Stimulated activated CD4-positive, alpha-beta T cell treated with anti-CD3 and anti-CD28 coated beads, Interleukin-15, amount 100 ng/mL, for 48 hours (primary cell): Measurements from ENCODE around the gene PTDSS2.
"Not testable (repeated sequence)": the region's sequence is repeated elsewhere in the genome, so short reads cannot be mapped to it uniquely, and the experiment has no call there.

Source experiments
- DNase-seq, 2 donors: peaks; one replicate each; pipeline ENCODE4 v3.0.0-alpha.2; 2020; ENCODE audit warnings: low read depth in 2 of 2

PTDSS2 gene

DNA sequence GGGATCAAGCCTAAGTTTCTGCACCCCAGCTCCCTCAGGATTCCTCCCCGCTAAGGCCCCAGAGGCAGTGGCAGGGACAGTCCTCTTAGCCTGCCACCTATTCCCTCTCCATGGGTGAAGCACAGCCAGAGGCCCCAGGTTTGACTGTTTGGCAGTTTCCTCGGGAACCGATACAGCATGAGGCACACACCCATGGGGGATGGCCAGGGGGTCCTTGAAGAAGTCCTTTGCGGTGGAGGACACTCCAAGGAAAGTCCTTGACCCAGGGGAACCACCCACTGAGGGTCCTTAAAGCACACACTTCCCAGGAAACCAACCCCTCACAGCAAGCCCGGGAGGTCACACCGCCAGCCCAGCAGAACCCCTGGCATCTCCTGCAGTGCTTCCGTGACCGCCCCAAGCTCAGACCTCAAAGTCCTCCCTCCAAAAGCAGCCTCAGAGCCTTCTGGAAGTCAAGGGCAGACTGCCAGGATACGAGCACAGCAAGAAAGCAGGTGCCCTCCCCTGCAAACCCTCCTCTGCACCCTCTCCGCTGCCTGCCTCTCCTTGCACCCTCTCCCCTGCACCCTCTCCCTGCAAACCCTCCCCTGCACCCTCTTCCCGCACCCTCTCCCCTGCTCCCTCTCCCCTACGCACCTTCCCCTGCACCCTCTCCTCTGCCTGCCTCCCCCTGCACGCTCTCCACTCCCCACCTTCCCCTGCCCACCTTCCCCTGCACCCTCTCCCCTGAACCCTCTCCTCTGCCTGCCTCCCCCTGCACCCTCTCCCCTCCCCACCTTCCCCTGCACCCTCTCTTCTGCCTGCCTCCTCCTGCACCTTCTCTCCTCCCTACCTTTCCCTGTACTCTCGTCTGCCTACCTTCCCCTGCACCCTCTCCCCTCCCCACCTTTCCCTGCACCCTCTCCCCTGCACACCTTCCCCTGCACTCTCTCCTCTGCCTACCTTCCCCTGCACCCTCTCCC lies 36.7 kb upstream of the PTDSS2 start:
- no peak for DNase-seq

DNA sequence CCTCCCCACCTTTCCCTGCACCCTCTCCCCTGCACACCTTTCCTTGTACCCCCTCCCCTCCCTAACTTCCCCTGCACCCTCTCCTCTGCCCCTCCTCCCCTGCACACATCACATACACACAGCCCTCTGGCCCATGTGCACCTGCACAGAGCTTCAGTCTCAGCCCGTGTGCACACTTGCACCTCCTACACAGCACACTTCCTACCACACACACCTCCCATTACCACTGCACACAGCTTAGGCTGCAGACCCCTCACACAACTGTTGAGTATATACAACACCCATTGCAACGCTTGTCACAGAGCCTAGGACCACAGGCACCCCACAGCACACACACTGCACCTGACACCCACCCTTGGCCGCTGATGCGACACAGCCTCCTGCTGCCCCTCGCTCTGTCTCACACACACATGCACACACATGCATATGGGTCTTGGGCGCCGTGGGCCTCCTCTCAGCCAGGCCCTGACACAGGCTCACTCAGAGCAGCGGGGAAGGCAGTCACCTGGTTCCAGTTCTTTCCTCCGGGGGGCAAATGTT lies 35.7 kb upstream of the PTDSS2 start:
- no peak for DNase-seq

DNA sequence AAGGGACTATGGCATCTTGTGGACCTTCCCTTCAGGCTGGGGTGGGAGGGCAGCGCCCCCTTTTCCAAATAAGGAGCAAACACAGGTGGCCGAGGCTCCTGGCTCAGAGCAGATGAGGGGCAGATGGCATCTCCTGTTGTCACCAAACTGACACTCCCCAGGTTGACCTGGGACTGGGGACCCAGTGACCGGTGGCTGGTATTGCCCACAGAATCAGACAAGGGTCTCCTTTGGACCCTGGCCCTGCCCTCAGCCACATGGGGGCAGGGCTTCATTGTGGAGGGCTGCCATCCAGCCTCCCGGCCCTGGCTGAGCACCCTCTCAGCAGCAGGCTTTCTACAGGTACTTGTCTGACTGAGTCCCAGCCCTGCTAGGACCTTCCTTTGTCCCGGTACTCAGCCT lies 34.4 kb upstream of the PTDSS2 start:
- no peak for DNase-seq

DNA sequence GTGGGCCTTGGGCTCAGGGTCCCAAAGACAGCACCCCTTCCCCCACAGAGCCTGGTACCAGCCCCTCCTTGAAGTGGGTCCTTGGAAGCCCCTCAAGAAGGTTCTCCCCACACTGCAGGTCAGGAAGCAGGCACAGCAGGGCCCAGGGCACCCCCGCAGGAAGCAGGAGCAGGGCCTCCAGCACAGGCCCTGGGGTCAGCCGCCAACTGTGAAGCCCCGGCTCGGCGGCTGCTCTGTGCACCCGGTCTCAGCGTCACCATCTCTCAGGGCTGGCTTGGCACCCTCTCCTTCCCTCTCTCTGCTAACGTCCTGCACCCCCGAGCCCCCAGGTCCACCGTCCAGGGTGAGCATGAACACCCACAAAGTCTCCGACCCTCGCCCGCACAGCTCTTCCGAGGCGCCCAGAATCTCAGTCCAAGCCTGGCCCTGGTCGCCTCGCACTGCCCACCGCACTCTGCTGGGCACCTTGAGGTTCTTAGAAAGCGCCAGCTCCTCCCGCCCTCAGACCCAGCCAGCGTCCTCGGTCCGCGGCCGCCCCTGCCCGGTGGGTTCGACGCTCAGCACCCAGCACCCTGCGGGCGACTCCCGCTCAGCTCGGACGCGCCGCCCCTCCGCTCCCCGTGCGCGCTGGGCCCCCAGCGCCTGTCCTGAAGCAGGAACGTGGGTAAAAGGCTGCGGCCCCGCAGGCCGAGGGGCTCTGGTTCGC lies 33.9 kb upstream of the PTDSS2 start:
- DNase-seq = no peak

DNA sequence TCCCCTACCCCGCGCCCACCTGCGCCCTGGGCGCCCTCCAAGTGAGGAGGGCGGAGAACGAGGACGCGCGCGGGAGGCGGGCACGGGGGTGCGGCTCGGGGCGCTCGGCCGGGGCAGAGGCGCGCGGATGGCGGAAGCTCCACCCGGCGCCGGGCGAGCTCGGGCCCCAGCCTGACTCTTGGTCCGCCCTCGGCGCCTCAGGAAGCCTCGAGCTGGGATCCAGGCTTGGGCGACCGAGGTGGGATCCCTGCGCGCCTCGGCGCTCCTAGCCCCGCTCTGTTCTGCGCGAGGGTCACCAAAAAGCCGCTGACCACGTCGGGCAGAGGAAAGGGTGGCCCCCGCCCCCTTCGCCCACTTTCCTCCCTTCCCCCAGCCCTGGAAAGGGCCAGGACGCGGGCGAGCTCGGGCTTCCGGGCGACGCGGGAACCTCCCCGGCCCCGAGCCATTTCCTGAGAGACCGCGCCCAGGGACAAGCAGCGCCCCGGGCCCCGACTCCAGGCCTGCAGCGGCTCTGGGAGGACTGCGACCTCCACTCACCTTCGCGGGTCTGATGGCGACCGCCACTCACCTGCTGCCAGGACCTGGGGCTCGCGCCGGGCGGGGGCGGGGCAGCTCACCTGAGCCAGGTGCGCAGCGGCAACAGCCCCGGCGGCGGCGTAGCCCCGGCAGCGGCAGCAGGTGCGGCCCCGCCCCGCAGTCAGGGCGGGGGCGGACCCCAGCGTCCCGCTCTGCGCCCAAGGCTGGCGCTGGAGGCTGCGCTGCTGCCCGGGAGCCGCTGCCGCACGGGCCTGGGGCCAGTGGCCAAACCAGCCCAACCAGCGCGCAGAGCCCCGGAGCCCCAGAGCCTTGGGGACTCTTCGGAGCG lies 33.1 kb upstream of the PTDSS2 start:
- no peak for DNase-seq

DNA sequence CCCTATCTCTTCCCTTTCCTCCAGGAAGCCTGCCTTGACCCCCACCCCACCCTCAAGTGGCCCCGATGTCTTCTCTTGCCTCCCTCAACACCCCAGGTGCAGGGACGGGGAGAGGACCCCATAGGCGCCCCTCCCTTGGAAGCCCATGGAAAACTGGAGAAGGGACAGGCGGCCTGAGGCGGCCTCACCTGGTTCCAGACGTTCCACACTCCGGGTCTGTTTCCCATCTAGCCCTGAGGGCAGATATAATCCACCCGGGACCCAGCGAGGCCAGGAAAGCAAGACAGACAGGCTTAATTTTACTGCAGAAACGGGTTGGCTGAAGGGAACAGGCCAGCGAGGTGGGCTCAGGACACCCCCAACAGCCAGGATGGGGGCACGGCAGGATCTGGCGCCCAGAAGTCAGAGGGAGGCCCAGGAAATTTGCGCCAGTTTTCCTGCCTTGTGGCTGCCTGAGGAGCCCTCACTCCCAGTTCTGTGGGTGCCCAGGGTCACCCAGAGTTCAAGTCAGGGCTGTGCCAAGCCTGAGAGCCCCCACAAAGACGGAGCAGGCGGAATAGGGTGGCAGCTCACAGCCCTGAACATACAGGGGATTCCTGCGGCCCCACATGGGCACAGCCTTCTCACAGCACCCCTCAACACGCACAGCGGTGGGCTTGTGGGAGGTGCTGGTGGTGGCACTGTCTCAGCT lies 32.3 kb upstream of the PTDSS2 start:
- no peak for DNase-seq

DNA sequence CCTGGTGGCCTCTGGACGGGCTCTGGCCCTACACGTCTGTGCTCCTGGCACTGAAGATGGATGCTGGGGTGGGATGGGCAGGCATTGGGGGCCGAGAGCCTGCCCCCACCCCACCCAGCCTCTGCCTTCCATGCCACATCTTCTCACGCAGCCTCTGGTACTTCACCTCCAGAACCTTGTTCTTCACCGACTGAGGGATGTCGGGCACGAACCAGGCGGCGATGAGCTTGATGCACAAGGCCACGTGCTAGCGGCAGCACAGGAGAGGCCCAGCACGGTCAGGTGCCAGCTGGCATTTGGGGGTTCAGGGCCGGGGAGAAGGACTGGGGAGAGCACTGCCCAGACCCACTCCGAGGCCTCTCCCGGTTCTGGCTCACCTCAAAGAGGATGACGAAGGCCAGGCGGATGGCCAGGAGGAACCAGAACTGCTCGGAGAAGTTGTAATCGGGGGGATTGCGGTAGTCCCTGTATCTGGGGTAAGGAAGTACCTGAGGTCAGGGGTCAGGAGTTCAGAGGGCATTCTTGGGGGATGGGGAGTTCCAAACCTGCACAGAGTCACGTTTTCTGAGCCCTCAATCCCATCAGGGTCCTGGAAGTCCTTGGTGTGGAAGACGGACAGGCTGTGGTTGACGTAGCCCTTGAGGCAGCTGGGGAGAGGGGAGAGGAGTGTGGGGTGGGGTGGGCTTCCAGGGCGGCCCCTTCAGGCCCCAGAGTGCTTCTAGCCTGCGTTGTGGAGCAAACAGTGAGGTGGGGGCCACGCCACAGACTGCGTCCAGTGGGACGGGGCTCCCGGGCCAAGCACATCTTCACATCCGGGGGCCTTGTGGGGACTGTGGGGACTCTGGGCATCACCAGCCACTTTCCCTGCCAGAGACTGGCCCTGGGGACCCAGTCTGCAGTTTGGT lies 31.5 kb upstream of the PTDSS2 start:
- no peak for DNase-seq

DNA sequence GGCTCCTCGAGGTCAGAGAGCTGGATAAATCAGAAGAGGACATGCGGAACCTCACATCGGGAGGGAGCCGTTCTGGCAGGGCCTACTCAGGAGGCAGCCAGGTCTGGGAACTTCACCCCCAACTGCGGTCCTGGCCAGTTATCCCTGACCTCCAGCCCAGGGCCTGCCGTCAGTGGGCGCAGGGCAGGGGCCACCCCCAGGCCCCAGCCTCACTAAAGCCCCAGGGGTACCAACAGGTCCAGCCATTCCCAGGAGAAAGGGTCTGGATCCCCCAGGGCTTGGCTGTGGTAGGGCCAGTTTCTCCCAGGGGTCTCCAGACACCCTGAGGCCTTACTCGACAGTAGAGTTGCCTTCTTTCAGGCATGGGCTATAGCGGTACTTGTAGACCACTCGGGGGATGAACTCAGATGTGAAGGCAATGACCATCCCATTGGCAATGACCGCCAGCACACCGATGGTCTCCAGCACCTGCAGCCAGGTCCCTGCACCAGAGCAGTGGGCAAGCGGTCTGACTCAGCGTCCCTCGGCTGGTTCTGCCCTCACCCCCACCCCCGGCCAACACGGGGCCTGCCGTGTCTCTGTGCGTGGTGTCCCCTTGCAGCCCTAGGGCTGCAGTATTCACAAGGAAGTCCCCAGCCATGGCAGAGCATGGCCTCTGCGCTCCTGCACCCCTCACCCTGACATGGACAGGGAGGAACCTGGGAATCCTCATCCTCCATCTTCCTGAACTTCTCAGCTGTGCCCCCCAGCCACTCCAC lies 30.7 kb upstream of the PTDSS2 start:
- no peak for DNase-seq

DNA sequence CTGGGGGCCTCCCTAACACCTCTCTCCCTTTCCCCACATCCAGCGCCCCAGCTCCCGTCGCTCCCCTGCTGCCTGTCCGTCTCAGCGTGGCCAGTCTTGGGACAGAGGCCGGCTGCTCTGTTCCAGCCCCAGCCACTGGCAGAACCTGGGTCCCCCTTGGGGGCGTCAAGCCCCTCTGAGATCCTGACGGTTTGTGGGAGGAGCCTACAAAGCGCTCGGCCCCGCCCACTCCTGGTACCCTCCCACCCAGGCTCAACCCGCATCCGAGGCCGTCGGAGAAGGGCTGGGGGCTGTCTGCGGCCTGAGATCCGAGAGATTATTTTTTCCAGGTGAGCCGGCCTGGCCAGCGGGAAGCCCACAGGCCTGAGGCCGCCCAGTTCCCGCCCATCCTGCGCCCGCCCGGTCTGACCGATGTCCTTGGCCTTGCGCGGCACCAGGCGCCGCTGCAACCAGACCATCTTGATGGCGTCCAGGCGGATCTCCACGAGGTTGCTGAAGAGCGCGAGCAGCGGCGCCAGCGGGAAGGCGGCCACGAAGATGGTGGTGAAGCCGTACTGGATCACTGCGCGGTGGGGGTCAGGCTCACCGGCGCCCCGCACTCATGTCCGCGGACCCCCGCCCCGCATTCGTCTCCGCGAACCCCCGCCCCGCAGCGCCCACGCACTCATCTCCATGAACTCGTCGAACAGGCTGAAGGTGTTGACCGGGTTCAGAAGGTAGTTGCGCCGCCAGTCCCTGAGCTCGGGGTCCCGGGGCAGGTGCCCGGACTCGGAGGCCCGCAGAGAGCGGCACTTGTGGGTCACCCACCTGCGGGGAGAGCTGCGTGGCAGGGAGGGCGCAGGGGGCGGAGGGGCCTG lies 29.8 kb upstream of the PTDSS2 start:
- no peak for DNase-seq

DNA sequence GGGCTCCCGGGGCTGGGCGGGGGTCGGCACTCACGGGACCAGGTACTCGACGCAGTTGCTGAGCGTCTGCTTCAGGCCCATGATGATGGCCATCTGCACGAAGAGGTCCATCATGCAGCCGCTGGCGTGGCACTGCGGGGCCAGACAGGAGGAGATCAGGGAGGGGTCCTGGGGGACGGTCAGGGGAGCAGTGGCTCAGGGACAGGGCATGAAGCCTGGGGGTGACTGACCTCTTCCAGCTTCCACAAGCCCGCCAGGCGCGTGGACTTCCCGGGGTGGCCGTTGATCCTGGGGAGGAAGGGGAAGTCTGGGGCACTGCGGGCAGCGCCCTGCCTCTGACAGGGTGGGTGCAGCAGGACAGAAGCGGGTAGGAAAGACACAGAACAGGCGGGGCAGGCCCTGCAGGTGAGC lies 29.2 kb upstream of the PTDSS2 start:
- no peak for DNase-seq

DNA sequence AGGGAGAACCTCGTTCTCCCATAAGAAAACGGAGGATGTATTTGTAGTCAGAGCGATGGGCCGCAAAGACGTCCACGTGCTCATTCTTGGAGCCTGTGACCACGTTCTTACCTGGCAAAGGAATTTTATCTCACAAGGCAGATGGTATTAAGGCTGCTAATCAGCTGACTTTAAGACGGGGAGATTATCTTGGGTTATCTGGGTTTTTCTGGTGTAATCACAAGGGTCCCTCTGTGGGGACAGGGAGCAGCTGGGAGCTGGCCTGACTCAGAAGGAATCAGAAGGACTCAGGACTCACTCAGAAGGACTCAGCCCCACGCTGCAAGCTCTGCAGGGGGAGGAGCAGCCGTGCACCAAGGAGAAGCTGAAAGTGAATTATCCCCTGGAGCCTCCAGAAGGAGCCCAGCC lies 27.8 kb upstream of the PTDSS2 start:
- no peak for DNase-seq

DNA sequence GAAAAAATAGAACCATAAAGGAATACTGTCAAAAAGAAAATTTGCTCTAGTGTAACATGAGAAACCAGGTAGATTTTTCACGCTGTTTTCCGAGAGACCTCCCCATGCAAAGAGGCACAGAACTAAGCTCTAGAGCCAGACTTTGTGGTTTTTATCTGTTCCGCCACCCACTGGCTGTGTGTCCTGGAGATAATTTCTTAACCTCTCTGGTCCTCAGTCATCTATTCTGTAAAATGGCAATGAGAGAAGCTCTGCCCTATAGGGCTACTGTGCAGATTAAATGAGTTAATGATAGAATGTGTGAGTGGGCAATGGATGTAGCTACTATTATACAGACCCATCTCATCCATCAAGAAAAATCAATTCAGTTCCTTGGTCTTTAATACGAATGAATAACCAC lies 25.8 kb upstream of the PTDSS2 start:
- DNase-seq = no peak

DNA sequence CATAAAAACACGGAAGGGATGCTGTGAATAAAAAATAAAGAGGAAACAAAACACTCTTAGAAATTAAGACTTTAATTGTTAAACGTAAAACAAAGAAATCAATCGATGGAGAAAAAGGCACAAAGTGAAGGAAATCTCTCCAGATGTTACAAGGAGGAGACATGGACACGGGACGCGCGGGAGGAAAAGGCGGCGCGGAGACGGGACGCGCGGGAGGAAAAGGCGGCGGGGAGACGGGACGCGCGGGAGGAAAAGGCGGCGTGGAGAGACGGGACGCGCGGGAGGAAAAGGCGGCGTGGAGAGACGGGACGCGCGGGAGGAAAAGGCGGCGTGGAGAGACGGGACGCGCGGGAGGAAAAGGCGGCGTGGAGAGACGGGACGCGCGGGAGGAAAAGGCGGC lies 25.3 kb upstream of the PTDSS2 start:
- DNase-seq = not testable (repeated sequence)

DNA sequence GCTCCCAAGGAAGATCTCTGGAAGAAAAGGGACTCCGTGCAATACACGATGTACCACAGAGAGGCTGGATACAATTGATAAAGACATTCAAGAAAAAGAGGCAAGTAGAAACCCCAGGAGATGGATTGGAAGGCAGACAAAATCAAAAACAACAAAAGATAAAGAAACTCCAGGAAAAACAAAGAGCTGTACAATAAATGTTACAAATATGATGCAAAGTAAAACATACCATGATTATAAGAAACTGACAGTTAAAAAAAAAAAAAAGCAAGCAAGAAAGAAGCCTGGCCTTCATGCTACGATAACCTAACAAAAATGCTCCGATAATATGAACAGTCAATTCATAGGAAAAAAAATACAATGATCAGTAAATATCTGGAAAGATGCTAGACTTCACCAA lies 24.8 kb upstream of the PTDSS2 start:
- no peak for DNase-seq

DNA sequence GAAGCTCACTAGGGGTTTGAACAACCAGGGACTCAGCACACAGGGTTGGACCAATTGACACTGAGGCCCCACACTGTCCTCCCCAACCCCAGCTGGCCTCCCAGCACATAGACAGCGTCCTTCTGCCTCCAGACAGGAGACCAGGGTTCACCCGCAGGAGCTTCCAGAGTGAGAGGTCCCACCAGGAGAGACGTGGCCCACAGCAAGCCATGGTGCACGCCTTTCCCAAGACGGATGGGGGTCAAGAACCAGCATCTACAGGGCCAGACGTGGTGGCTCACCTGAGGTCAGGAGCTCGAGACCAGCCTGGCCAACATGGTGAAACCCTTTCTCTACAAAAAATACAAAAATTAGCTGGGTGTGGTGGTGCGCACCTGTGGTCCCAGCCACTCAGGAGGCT lies 23.2 kb upstream of the PTDSS2 start:
- DNase-seq = no peak

DNA sequence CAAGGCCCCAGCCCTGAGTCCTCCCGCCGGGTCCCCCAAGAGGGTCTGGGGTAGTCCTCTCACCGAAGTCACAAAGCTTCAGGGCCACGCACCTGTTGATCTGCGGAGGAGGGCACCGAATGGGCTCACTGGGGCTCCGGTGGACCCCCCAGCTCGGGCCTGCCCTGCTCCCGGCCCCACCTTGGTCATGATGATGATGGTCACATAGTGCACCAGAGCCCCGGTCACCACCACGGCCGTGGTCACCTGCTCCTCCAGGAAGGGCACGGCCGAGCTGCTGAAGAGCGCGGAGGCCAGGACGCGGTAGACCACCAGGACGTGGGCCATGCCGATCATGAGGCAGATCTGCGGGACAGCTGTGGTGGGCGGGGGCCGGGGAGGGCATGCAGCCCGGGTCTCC lies 21.8 kb upstream of the PTDSS2 start:
- no peak for DNase-seq

DNA sequence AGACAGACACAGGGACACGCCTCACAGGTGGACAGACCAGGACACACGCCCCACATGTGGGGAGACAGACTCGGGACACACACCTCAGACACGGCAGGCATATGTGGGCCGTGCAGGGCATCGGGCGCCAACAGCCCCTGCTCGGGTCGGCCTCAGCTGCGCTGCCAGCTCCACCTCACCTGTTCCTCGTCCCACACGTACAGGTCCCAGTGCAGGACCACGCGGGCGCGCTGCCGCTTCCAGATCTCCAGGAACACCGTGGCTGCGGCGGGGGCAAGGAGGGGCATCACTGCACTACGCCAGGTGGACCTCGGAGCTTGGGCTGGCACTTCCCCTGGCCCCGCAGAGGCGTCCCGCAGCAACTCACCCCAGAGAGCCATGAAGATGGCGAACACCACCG lies 20.7 kb upstream of the PTDSS2 start:
- DNase-seq = no peak

DNA sequence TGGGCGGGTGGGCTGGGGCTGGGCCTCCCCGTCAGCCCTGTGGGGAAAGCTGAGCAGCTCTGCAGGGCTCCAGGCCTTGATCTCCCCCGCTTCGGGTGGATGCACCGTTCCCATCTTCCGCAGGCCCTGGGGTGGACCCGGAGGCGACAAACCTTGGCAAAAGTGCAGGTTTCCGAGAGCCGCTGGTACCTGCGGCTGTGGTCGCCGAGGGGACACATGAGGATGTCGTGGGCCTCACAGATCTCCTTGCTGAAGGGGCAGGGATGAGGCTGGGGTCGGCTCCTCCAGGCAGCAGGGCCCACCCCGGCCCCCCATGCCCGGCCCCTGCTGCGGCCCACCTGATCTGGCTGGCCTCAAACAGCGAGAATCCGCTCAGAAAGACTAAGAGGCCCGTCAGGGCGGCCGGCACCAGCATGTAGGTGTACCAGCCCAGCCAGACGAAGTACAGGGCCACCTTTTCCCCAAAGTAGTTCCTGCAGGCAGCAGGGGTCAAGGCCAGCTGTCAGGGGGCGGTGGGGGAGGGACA lies 20.1 kb upstream of the PTDSS2 start:
- DNase-seq = no peak
